Breast epithelium (tissue), 3 donors: ENCODE results near the gene DELE1.

ENCODE experiments used
- POLR2A ChIP-seq: fragments of 450-650 bp; IDR thresholded peaks from one replicate; pipeline ENCODE4 v1.6.1; 2016; ENCODE audit warnings: antibody characterized with exemption, mild to moderate bottlenecking, moderate library complexity
- TF ChIP-seq, protein P1 (sequence below), 3 donors: fragments of 450-650 bp; IDR thresholded peaks; one replicate each; pipeline ENCODE4 v1.5.1; 2016 to 2017; ENCODE audit warnings: antibody characterized with exemption in 3 of 3, mild to moderate bottlenecking in 3 of 3, moderate library complexity in 3 of 3

DNA sequence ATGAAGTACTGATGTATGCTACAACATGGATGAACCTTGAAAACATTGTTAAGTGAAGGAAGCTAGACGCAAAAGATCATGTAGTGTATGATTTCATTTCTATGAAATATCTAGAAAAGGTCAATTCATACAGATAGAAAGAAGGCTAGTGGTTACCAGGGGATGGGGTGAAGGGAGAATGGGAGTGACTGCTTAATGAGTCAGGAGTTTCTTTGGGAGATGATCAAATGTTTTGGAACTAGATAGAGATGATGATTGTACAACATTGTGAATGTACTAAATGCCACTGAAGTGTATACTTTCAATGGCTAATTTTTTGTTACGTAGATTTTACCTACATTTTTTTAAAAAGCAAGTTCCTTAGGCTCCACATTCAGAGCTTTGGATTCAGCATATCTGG, 14.9 kb upstream of the DELE1 start:
- TF ChIP-seq POLR2A, result no peak
- TF ChIP-seq, protein P1, sequence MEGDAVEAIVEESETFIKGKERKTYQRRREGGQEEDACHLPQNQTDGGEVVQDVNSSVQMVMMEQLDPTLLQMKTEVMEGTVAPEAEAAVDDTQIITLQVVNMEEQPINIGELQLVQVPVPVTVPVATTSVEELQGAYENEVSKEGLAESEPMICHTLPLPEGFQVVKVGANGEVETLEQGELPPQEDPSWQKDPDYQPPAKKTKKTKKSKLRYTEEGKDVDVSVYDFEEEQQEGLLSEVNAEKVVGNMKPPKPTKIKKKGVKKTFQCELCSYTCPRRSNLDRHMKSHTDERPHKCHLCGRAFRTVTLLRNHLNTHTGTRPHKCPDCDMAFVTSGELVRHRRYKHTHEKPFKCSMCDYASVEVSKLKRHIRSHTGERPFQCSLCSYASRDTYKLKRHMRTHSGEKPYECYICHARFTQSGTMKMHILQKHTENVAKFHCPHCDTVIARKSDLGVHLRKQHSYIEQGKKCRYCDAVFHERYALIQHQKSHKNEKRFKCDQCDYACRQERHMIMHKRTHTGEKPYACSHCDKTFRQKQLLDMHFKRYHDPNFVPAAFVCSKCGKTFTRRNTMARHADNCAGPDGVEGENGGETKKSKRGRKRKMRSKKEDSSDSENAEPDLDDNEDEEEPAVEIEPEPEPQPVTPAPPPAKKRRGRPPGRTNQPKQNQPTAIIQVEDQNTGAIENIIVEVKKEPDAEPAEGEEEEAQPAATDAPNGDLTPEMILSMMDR (IDR thresholded peaks at IDR 0.05), result no peak
